ENCODE measurements around the gene ANKRD12. TPM values are rescaled to one million over a fixed set of nuclear protein-coding genes. Genes with fewer than 3 reads are reported as not detected.

ANKRD12 gene
- total RNA-seq, 1 donor from 2014 or later = 125 TPM

- ATAC-seq (ENCODE audit: low read depth) (no peak), DNase-seq (no peak)
- ChIA-PET POLR2A (interaction anchor here (11.4 kb wide), 1 partner anchor 18 kb away, joined by 257 read pairs; no protein-coding TSS in a partner anchor), CTCF (no interaction called here)
- no peak for TF ChIP-seq CTCF (IDR thresholded peaks at IDR 0.05)
- Mint-ChIP-seq H3K9me3 (no peaks in the 10 kb centered on the region), H3K4me3 (no peak overlapping the region), H3K27ac (peak overlapping the region; percentile 61), H3K4me1 (peaks cover 25% of the 10 kb centered on the region), H3K36me3 (ENCODE audit: low read depth) (peaks cover 76% of the 10 kb centered on the region), H3K27me3 (no peaks in the 10 kb centered on the region)
- intact Hi-C loops (cut with micrococcal nuclease) = no loop called here
Observed at GRCh38 chr18:9132628-9133027, 4.0 kb upstream of the ANKRD12 start.

GRCh38 chr18:9133225-9133624 is 3.4 kb upstream of the ANKRD12 start:
- ChIA-PET CTCF (no interaction called here), POLR2A (interaction anchor here (0.5 to 11.4 kb wide), 3 partner anchors 18 to 62 kb away, joined by 4 to 257 read pairs (median 211); partner anchors contain the start of gene NDUFV2)
- H3K27me3 Mint-ChIP-seq = no peaks in the 10 kb centered on the region
- TF ChIP-seq CTCF (IDR thresholded peaks at IDR 0.05) = no peak
- peaks cover 72% of the 10 kb centered on the region for H3K36me3 Mint-ChIP-seq (ENCODE audit: low read depth)
- DNase-seq (no peak), ATAC-seq (ENCODE audit: low read depth) (no peak)
- H3K9me3 Mint-ChIP-seq = no peaks in the 10 kb centered on the region
- intact Hi-C loops (cut with micrococcal nuclease) = no loop called here
- peak overlapping the region; percentile 61 for H3K27ac Mint-ChIP-seq
- peaks cover 29% of the 10 kb centered on the region for H3K4me1 Mint-ChIP-seq
- H3K4me3 Mint-ChIP-seq = no peak overlapping the region

- peaks cover 61% of the 10 kb centered on the region for H3K36me3 Mint-ChIP-seq (ENCODE audit: low read depth)
- DNase-seq (no peak), ATAC-seq (ENCODE audit: low read depth) (no peak)
- no peaks in the 10 kb centered on the region for H3K9me3 Mint-ChIP-seq
- TF ChIP-seq CTCF (IDR thresholded peaks at IDR 0.05) = no peak
- CTCF ChIA-PET = interaction anchor here (0.9 to 1.4 kb wide), 3 partner anchors 17 to 64 kb away, joined by 3 to 4 read pairs (median 3); no protein-coding TSS in a partner anchor
- no peaks in the 10 kb centered on the region for H3K27me3 Mint-ChIP-seq
- H3K4me3 Mint-ChIP-seq = peak overlapping the region; percentile 98
- POLR2A ChIA-PET = interaction anchor here (0.6 to 11.4 kb wide), 15 partner anchors 9 to 202 kb away, joined by 3 to 257 read pairs (median 23); partner anchors contain the start of gene NDUFV2
- peak overlapping the region; percentile 99 for H3K27ac Mint-ChIP-seq
- H3K4me1 Mint-ChIP-seq = peaks cover 50% of the 10 kb centered on the region
- intact Hi-C loops (cut with micrococcal nuclease) = loop anchor here (5.0 kb wide), 2 partner anchors 528 to 777 kb away; partner anchors contain the start of genes RAB12 and VAPA
Observed at GRCh38 chr18:9135081-9135911, 1.3 kb upstream of the ANKRD12 start.

GRCh38 chr18:9135912-9136314 is 668 bp upstream of the ANKRD12 start:
- CTCF ChIA-PET = interaction anchor here (0.9 to 1.4 kb wide), 3 partner anchors 18 to 65 kb away, joined by 3 to 4 read pairs (median 3); no protein-coding TSS in a partner anchor
- Mint-ChIP-seq H3K27ac (peak overlapping the region; percentile 99), H3K27me3 (no peaks in the 10 kb centered on the region), H3K9me3 (no peaks in the 10 kb centered on the region), H3K36me3 (ENCODE audit: low read depth) (peaks cover 59% of the 10 kb centered on the region), H3K4me3 (peak overlapping the region; percentile 98), H3K4me1 (peaks cover 56% of the 10 kb centered on the region)
- POLR2A ChIA-PET = interaction anchor here (0.7 to 11.4 kb wide), 14 partner anchors 9 to 431 kb away, joined by 3 to 257 read pairs (median 24); partner anchors contain the start of gene NDUFV2
- ATAC-seq (ENCODE audit: low read depth) = peak; percentile 12
- no peak for DNase-seq
- no peak for TF ChIP-seq CTCF (IDR thresholded peaks at IDR 0.05)
- intact Hi-C loops (cut with micrococcal nuclease) = loop anchor here (1.0 to 5.0 kb wide), 10 partner anchors 9 to 776 kb away; partner anchors contain the start of genes MTCL1, NDUFV2, RAB12 and RALBP1

All from activated B cell treated with CpG ODN at 0.5 μM for 24 hours (primary cell).